GM18498 (cell line): ENCODE results near the gene CHMP1A.

Experiments
- ATAC-seq: cut with Tn5 transposase; IDR thresholded peaks from one replicate; pipeline ENCODE4 v1.9.1; 2021; ENCODE audit warnings: mild to moderate bottlenecking, moderate library complexity; ENCODE audit not compliant: unreplicated experiment

Gene CHMP1A

GRCh38 chr16:89629827-89630610, 27.5 kb downstream of the CHMP1A start:
- no peak for ATAC-seq

- no peak for ATAC-seq
Observed at GRCh38 chr16:89624777-89625761, 32.4 kb downstream of the CHMP1A start.

- ATAC-seq, result no peak
Observed at GRCh38 chr16:89623511-89624261, 33.8 kb downstream of the CHMP1A start.

- no peak for ATAC-seq
Observed at GRCh38 chr16:89621698-89622409, 35.7 kb downstream of the CHMP1A start.

- no peak for ATAC-seq
Observed at GRCh38 chr16:89621136-89621697, 36.3 kb downstream of the CHMP1A start.

- ATAC-seq, result no peak
Observed at GRCh38 chr16:89620406-89620841, 37.1 kb downstream of the CHMP1A start.

GRCh38 chr16:89619840-89620239, 37.7 kb downstream of the CHMP1A start:
- no peak for ATAC-seq

- ATAC-seq, result no peak
Observed at GRCh38 chr16:89618109-89618998, 39.2 kb downstream of the CHMP1A start.

GRCh38 chr16:89617036-89617435, 40.5 kb downstream of the CHMP1A start:
- ATAC-seq, result no peak

GRCh38 chr16:89616623-89617022, 40.9 kb downstream of the CHMP1A start:
- ATAC-seq, result no peak

GRCh38 chr16:89615596-89616090, 41.9 kb downstream of the CHMP1A start:
- no peak for ATAC-seq

- ATAC-seq, result no peak
Observed at GRCh38 chr16:89615176-89615575, 42.3 kb downstream of the CHMP1A start.

GRCh38 chr16:89613954-89614459, 43.5 kb downstream of the CHMP1A start:
- ATAC-seq, result no peak

- no peak for ATAC-seq
Observed at GRCh38 chr16:89613231-89613953, 44.1 kb downstream of the CHMP1A start, which contains the start of gene DPEP1. TSS of gene DPEP1 (plus strand) at chr16:89613642. CDS start at chr16:89630411, 16,769 bp downstream.

GRCh38 chr16:89612415-89613166, 44.9 kb downstream of the CHMP1A start:
- ATAC-seq, result no peak

GRCh38 chr16:89610108-89610453, 47.4 kb downstream of the CHMP1A start:
- no peak for ATAC-seq
